WERI-Rb-1 (cell line): ENCODE measurements around the gene TNFRSF4.

Experiments used
- DNase-seq: peaks from one replicate; pipeline ENCODE4 v3.0.0-alpha.2; 2020
- H3K27ac ChIP-seq: fragments of 250-450 bp; sonication (Bioruptor Pico); 2 replicates; pipeline ENCODE4 v1.5.1; 2020; ENCODE audit warnings: mild to moderate bottlenecking, moderate library complexity
- H3K27me3 ChIP-seq: fragments of 250-450 bp; sonication (Bioruptor Pico); 2 replicates; pipeline ENCODE4 v1.5.1; 2021; ENCODE audit warnings: mild to moderate bottlenecking, low read depth, moderate library complexity; ENCODE audit not compliant: insufficient read depth, severe bottlenecking
- H3K36me3 ChIP-seq: fragments of 250-450 bp; sonication (Bioruptor Pico); 2 replicates; pipeline ENCODE4 v1.5.1; 2020; ENCODE audit warnings: mild to moderate bottlenecking, moderate library complexity
- H3K4me3 ChIP-seq: 2 replicates; pipeline ENCODE4 v1.5.1; 2011; ENCODE audit warnings: low read depth, mild to moderate bottlenecking, control low read depth, low read length
- H3K9me3 ChIP-seq: fragments of 250-450 bp; sonication (Bioruptor Pico); 2 replicates; pipeline ENCODE4 v1.5.1; 2021; ENCODE audit warnings: mild to moderate bottlenecking, moderate library complexity; ENCODE audit not compliant: severe bottlenecking
- CTCF ChIP-seq: IDR thresholded peaks from 2 replicates; pipeline ENCODE4 v1.5.1; 2011; ENCODE audit warnings: low read depth, mild to moderate bottlenecking, control low read depth, inconsistent platforms, low read length

TNFRSF4 gene

GRCh38 chr1:1236176-1236763 lies 22.3 kb upstream of the TNFRSF4 start:
- H3K36me3 ChIP-seq: peaks cover 18% of the 10 kb centered on the region
- no peak overlapping the region for H3K4me3 ChIP-seq
- TF ChIP-seq CTCF: no peak
- H3K27me3 ChIP-seq: no peaks in the 10 kb centered on the region
- no peaks in the 10 kb centered on the region for H3K9me3 ChIP-seq
- no peak overlapping the region for H3K27ac ChIP-seq
- DNase-seq: no peak

- Histone ChIP-seq H3K27ac (no peak overlapping the region), H3K36me3 (peaks cover 18% of the 10 kb centered on the region), H3K9me3 (no peaks in the 10 kb centered on the region), H3K4me3 (no peak overlapping the region), H3K27me3 (no peaks in the 10 kb centered on the region)
- TF ChIP-seq CTCF: no peak
- DNase-seq: no peak
These were observed 21.2 kb upstream of the TNFRSF4 start for GRCh38 chr1:1235016-1235744.

- Histone ChIP-seq H3K36me3 (peaks cover 23% of the 10 kb centered on the region), H3K27ac (no peak overlapping the region), H3K4me3 (no peak overlapping the region), H3K27me3 (no peaks in the 10 kb centered on the region), H3K9me3 (no peaks in the 10 kb centered on the region)
- no peak for TF ChIP-seq CTCF
- DNase-seq: no peak
These were observed 20.3 kb upstream of the TNFRSF4 start for GRCh38 chr1:1234180-1234808.

- Histone ChIP-seq H3K27ac (no peak overlapping the region), H3K4me3 (no peak overlapping the region), H3K36me3 (peaks cover 24% of the 10 kb centered on the region), H3K27me3 (no peaks in the 10 kb centered on the region), H3K9me3 (no peaks in the 10 kb centered on the region)
- no peak for TF ChIP-seq CTCF
- DNase-seq: no peak
These were observed 19.6 kb upstream of the TNFRSF4 start for GRCh38 chr1:1233567-1233892.

GRCh38 chr1:1232796-1233566 lies 19.0 kb upstream of the TNFRSF4 start:
- Histone ChIP-seq H3K27ac (no peak overlapping the region), H3K27me3 (no peaks in the 10 kb centered on the region), H3K9me3 (no peaks in the 10 kb centered on the region), H3K4me3 (no peak overlapping the region), H3K36me3 (peaks cover 30% of the 10 kb centered on the region)
- no peak for DNase-seq
- TF ChIP-seq CTCF: no peak
